Hematopoietic multipotent progenitor cell treated with erythropoietin and hydrocortisone succinate and interleukin-3 and kit ligand, for 15 days (in vitro differentiated cells): ENCODE results near the gene CAPN13.
"Not testable (repeated sequence)": the region's sequence is repeated elsewhere in the genome, so short reads cannot be mapped to it uniquely, and the experiment has no call there.

Experiments used
- DNase-seq: peaks from one replicate; pipeline ENCODE4 v3.0.0-alpha.2; 2015; ENCODE audit warnings: low spot score

Gene CAPN13

DNA sequence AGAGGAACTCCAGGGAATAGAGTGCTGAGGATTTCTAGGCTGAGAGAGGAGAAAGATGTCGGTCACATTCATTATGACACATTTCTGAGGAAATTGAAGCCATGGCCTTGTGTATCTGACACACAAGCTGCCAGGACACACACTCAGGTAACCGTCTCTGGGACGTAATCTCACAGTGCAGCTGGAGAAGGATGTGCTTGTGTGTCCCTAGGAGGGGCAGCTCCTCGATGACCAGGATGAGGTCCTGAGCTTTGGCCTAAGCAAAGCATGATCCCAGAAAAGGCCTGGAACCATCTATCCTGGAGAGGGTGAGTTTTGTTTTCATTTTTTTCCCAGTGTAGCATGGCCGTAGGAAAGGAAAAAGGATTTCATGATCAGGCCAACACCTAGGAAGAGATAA is 102.2 kb downstream of the CAPN13 start:
- no peak for DNase-seq

DNA sequence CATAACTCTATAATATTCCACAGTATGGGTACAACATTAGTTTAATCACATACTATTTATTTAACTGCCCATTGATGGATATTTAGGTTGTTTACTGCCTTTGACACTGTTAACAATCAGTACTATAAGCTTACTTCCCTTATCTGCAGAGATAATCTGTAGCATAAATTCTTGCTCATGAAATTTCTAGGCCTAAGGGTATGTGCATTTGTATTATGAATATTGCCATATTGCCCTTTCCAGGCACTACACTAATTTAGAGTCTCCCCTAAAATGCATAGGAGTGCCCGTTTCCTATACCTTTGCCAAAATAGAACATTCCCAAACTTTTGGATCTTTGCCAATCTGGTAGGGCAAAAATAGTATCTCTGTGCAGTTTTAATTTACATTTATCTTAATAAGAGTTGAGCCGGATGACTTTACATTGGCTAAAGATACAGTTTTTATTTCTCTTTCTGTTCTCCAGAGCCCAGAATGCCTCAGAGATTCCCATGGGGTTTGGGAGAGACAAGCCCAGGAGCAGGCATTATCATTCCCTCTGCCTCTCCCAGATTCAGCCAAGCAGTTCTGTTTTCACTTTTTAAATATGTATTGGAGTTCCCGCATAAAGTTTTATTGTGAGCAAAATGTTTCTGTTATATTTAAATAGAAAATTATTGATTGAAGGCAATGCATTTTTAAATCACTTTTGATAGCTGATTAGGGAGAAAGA is 102.8 kb downstream of the CAPN13 start:
- no peak for DNase-seq

DNA sequence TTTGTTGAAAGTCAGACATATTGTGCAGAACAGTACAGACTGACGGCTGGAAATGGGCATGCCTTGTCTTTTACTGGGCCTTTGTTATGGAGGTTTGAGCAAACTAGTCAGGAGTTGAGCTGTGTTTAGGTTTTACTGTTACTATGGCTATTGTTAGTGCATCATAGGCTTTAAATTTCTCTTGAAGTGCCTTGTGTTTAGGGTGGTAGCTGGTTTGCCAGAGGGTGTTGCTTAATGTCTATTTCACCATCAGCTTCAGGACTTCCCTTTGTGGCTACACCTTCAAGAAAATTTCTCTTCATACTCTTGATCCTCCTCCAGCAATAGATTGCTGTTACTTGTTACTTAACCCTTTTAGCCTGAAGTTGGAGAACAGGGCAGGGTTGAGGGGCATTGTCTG is 104.6 kb downstream of the CAPN13 start:
- no peak for DNase-seq

DNA sequence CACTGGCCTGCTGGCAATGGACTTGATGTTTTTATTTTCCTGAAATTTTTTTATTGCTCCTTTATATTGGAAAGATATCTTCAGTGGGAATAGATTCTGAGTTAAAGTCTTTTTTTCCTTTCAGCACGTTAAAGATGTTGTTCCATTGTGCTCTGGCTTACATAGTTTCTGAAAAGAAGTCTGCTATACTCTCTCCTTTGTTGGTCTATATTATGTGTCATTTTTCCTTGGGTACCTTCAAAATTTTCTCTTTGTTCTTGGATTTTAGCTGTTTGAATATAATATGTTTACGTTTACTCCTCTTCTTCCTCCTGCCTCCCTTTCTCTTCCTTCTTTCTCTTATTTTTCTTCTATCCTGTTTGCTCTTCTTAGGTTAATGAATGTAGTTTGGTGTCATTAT is 105.5 kb downstream of the CAPN13 start:
- no peak for DNase-seq

- not testable (repeated sequence) for DNase-seq
Measured at GRCh38 chr2:30697242-30698103, 109.8 kb downstream of the CAPN13 start.

DNA sequence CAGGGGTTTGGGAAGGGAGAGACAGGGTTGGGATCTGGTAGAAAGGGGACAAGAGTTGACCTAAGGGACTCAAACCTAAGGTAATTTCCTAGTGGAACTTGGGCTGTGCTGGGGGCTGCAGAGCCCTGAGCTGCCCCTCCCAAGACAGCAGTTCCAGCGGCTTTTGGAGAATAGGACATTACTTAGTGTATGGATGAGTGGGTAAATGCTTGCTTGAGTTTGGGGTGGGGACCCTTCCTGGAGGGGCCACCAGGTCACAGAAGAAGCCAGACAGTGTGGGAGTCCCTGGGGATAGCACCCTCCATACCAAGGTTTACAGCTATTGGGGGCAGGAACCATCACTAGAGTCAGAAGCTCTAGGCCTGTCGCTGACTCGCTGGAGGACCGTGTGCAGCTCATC is 111.5 kb downstream of the CAPN13 start:
- DNase-seq, result no peak

DNA sequence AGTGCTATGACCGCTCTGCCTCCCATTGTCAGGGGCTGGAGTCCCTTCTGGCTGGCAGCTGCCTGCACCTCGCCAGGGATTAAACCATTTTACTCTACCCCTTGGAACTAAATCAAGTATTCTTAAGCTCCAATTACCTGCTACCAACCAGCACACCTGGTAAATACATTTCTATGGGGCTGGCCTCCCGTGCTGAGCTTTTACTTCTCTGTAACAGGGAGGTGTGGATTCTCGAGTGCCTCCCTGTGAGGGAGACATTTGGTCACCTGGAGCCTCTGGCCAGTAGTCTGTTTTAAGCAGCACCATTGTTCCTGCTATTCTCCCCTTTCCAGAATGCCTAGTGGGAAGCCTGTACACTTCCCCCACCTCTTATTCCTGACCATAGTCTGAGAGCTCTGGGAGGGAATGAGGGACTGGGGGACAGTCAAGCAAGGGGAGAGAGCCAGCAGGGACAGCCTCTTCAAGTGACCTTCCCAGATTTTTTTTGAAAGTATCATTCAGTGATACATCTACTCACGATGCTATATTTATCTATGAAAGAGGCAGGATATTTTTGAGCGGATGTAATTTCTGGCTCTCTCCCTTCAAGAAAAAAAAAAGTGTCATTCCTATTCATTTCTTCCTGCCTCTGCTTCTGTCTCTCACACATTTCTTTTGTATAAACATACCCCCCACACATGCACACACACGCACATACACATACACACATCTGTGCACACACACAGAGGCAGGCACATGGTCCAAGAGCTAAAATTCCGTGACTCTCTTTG is 112.8 kb downstream of the CAPN13 start:
- DNase-seq, result no peak

DNA sequence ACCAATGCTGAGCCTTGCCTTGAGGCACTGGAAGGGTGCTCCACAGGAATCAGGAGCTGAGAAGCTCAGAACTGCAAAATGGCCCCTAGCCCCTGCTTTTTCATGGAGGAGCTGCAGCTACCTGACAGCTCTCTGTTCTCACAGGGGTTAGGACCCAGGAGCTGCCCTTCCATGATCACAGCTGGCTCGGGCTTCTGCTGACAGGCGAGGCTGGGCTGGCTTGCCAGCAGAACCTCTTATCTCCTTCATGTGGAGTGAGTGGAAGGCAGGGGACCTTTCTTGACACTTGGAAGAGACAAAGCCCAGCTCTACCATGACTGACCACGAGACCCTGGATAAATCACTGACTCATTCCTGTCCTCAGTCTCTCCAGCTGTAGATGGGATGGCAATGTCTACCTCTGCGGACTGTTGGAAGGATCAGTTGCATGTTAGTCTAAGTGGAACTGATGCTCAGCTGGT is 113.4 kb downstream of the CAPN13 start:
- no peak for DNase-seq

GRCh38 chr2:30692829-30693275 is 114.4 kb downstream of the CAPN13 start:
- DNase-seq, result no peak

DNA sequence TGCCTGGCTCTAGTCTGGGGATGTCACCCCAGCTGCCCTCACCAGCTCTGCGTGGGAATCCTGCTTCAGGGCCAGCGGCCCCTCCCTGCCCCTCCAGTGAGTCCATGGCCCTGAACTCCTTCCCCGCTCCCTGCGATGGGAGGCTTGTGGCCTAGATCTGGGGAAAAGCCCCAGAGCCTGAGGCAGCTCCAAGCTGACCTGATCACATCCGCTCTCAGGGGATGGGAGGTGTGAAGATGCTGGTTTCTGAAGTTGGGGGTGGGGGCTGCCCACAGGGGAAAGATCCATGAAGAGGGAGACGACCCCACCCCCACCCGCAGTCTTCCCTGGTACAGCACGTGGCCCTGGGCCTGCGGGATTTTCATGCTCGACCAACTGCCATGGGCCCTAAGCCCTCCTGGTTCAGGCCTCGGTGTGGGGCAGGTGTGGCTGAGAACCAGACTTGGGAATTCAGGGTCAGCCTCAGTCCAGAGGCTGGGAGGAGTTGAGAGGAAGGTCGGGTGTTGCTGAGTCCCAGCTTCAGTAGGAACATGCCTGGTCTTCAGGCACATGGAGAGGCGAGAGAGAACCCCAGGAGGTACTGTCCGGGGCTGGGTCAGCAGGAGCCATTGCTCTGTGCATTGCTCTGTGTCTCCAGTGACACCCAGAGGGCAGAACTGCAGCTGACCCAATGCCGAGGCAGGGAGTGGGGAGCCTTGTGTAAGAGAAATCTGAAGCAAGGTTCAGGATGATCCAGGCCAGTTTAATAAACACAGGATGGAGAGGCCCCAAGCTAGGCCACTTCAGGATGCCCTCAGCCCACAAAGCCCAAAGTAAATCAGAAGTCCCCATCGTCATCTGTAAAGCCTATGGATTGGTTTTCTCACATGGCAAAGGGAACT is 115.1 kb downstream of the CAPN13 start:
- no peak for DNase-seq

- no peak for DNase-seq
Measured at GRCh38 chr2:30691091-30691947, 115.9 kb downstream of the CAPN13 start.

- no peak for DNase-seq
Measured at GRCh38 chr2:30690126-30690561, 117.1 kb downstream of the CAPN13 start.

DNA sequence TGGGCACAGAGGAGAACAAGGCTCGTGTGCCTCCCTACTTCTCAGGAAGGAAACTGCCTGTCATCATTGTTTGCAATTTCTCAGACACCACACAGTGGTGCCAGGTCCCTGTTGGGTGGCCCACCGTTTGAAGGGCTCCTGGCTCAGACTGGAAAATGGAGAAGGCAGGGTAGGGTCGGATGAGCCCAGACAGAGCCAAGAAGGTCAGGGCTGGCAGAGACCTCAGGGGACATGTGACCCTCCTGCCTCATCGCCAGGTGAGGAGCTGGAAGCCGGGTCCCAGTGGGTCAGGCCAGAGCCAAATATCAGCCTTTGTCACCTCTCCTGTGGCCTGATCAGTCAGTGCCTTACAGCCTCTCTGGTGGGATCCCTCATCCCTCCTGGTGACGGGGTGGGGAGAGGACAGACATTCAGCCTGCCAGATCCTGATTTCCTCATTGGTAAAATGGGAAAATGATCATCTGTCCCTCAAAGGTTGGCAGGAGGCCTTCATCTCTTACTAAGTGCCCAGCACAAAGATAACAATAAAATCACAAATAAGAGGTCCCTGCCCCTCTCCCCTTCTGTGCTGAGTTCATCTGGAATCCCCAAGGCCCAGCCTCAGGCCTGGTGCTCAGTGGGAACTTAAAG is 117.6 kb downstream of the CAPN13 start:
- DNase-seq, result no peak

DNA sequence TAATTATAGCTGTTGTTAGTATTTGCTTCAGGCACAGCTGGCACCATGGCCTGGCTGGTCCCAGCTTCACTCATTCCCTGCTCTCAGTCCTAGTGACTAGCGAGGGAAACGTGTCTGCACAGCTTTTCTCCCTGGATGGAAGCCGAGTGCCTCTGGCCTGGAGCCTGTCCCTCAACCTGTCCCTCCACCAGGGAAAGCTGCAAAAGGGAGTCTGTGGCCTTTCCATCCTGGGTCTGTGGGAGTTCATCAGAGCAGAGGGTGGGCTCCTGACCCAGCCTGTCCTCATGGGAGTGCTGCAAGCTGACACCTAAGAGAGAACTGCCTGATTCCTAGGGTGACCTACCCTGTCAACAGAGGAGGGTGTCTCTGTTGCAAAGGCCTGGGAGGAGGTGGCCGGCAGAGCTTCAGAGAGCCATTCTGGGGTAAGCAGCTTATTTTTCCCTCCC is 118.3 kb downstream of the CAPN13 start:
- DNase-seq, result no peak

DNA sequence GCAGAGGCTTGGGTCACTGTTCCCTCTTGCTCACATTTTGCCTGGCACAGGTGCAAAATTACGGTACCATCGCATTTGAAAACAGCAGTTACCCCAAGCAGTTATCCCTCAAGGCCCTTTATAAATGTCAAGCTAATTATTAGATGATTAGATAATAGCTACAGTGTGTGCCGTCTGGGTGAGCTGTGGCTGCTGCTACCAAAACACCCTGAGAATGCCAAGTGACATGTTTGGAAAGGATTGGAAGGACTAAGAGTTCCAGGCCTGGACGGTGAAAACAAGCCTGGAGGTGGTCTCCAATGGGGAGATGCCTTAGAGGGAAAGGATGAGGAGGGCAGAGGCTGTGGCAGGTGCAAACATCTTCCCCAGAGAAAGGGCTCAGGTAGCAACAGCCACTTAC is 120.6 kb downstream of the CAPN13 start:
- no peak for DNase-seq

DNA sequence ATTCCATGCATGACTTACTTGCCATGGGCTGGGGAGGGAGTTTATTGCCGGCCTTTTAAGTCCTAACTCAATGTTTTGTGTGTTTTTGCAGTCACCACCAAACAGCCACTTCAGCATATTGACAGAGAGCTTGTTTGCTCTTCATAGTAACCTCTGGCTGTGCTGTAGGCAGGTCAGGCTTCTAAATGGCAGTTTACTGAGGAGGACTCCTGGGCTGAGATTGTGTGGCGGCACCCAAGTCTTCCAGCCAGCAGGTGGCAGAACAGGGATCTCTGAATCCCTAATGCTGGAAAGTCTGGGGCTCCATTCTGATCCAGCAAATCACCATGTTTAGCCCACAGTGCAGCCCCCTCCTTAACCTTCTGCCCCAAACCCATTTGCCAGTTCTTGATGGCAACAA is 121.2 kb downstream of the CAPN13 start:
- DNase-seq, result no peak

- no peak for DNase-seq
Measured at GRCh38 chr2:30684996-30685395, 122.2 kb downstream of the CAPN13 start.

DNA sequence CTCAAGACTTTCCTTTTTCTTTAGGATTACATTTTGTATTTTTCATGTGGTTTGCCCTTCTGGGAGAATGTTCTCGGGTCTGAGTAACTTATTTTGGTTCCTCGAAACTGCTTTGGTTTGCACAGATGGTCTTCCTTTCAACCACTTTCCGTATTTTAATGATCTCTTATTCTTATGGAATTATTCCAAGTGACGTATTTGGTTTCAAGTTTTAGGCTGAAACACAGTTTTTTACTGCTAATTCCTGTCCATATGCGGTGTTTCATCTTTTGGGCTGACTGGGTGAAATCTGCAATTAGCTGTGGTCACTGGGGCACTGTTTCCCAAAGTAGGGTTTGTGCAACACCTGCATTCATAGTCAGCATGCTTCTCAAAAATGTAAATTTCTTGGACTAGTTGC is 122.7 kb downstream of the CAPN13 start:
- no peak for DNase-seq

GRCh38 chr2:30684026-30684425 is 123.2 kb downstream of the CAPN13 start:
- DNase-seq, result no peak
